ENCODE results near the gene G6PC1. TPM values are rescaled to one million over a fixed set of nuclear protein-coding genes. Genes with fewer than 3 reads are reported as not detected.
A peak's percentile ranks its signal among the peaks of the same experiment; 100 is the strongest.

Gene G6PC1
- total and polyA plus RNA-seq, 2 of the 13 experiments (the other 11 are each of a cell fraction or from before 2014, with no cell fraction given): 1.7 to 37.9 TPM

DNA sequence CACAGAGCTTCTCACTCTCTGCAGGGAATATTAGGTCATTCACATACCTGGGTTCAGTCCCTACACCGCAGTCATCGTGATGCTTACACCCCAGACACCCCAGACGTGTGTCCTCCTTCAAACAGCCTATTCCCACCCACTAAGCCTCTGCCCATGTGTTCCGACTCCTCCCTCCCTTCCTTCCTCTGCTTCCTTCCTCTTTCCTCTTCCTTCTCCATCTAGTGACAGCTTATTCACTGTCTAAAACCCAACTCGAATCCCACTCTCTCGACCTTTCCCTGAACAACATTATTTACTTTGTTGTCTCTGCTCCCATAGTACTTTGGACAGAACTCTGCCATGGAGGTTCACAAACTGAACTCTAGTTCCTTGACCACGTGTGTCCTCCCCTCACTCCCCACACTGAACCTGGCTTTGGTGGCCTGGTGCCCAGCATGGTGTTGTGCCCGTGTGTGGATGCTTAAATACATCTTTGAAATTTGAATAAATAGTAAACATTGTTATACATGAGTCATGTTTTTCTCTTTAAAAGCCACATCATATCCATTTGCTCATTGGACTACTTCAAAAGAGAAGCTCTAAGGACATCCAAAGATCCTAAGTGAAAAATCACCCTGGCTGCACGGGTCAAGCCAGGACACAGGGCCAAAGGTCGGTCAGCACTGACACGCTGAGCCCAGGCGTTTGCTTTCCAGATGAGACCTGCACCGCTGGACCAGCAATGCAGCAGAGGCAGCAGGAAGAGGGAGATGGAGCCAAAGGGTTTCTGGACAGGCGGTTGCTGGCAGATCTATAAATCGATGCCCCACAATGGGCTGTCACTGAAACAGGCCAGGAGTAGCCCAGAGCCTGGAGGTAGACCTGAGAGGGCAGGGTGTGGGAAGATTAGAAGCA lies 14.1 kb upstream of the G6PC1 start (continued):
- no peak for TF ChIP-seq PRDM4 (CRISPR knock-in tag; IDR thresholded peaks at IDR 0.05; ENCODE audit: borderline replicate concordance)
- TF ChIP-seq DR1 (CRISPR knock-in tag; IDR thresholded peaks at IDR 0.05): no peak
- TF ChIP-seq CC2D1A (CRISPR knock-in tag; IDR thresholded peaks at IDR 0.05): 0 out of 2 replicates have a peak, but pooled peaks have one; percentile 71
- no peak for TF ChIP-seq FOXC1 (CRISPR knock-in tag; IDR thresholded peaks at IDR 0.05; ENCODE audit: borderline replicate concordance)
- peak; percentile 70; the same call in 1 of the 2 replicates for TF ChIP-seq TGIF2 (CRISPR knock-in tag; IDR thresholded peaks at IDR 0.05)
- TF ChIP-seq TRIM24 (CRISPR knock-in tag; IDR thresholded peaks at IDR 0.05): 0 out of 2 replicates have a peak, but pooled peaks have one; percentile 64
- TF ChIP-seq ZNF431 (CRISPR knock-in tag; IDR thresholded peaks at IDR 0.05; ENCODE audit: borderline replicate concordance, low read depth): peak; percentile 91
- peak; percentile 79; the same call in 1 of the 2 replicates for TF ChIP-seq ZNF274 (CRISPR knock-in tag; IDR thresholded peaks at IDR 0.05)
- 0 out of 2 replicates have a peak, but pooled peaks have one; percentile 48 for TF ChIP-seq ADNP (CRISPR knock-in tag; IDR thresholded peaks at IDR 0.05)
- TF ChIP-seq, protein P1, sequence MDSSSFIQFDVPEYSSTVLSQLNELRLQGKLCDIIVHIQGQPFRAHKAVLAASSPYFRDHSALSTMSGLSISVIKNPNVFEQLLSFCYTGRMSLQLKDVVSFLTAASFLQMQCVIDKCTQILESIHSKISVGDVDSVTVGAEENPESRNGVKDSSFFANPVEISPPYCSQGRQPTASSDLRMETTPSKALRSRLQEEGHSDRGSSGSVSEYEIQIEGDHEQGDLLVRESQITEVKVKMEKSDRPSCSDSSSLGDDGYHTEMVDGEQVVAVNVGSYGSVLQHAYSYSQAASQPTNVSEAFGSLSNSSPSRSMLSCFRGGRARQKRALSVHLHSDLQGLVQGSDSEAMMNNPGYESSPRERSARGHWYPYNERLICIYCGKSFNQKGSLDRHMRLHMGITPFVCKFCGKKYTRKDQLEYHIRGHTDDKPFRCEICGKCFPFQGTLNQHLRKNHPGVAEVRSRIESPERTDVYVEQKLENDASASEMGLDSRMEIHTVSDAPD (CRISPR knock-in tag; IDR thresholded peaks at IDR 0.05): no peak
- peak; percentile 89 for TF ChIP-seq HMG20A (CRISPR knock-in tag; IDR thresholded peaks at IDR 0.05; ENCODE audit: borderline replicate concordance)
- peak; percentile 63; the same call in 1 of the 2 replicates for TF ChIP-seq ZMYM4 (CRISPR knock-in tag; IDR thresholded peaks at IDR 0.05)
- peak; percentile 91 for TF ChIP-seq ONECUT2 (CRISPR knock-in tag; IDR thresholded peaks at IDR 0.05)
- TF ChIP-seq MED13 (CRISPR knock-in tag; IDR thresholded peaks at IDR 0.05): no peak
- 0 out of 2 replicates have a peak, but pooled peaks have one; percentile 2 for TF ChIP-seq HOXA5 (CRISPR knock-in tag; IDR thresholded peaks at IDR 0.05)
- TF ChIP-seq ZMYM2 (CRISPR knock-in tag; IDR thresholded peaks at IDR 0.05): peak; percentile 92
- no peak; the same call in 1 of the 2 replicates for TF ChIP-seq SMAD1 (CRISPR knock-in tag; IDR thresholded peaks at IDR 0.05; ENCODE audit: borderline replicate concordance, low read depth)
- TF ChIP-seq XRCC5 (optimal IDR thresholded peaks at IDR 0.05; ENCODE audit: low read length): no peak
- TF ChIP-seq, protein P2, sequence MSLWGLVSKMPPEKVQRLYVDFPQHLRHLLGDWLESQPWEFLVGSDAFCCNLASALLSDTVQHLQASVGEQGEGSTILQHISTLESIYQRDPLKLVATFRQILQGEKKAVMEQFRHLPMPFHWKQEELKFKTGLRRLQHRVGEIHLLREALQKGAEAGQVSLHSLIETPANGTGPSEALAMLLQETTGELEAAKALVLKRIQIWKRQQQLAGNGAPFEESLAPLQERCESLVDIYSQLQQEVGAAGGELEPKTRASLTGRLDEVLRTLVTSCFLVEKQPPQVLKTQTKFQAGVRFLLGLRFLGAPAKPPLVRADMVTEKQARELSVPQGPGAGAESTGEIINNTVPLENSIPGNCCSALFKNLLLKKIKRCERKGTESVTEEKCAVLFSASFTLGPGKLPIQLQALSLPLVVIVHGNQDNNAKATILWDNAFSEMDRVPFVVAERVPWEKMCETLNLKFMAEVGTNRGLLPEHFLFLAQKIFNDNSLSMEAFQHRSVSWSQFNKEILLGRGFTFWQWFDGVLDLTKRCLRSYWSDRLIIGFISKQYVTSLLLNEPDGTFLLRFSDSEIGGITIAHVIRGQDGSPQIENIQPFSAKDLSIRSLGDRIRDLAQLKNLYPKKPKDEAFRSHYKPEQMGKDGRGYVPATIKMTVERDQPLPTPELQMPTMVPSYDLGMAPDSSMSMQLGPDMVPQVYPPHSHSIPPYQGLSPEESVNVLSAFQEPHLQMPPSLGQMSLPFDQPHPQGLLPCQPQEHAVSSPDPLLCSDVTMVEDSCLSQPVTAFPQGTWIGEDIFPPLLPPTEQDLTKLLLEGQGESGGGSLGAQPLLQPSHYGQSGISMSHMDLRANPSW (CRISPR knock-in tag; IDR thresholded peaks at IDR 0.05; ENCODE audit: borderline replicate concordance): peak; percentile 95
- no peak for TF ChIP-seq NPAS2 (CRISPR knock-in tag; IDR thresholded peaks at IDR 0.05; ENCODE audit: borderline replicate concordance)
- TF ChIP-seq ZNF451 (CRISPR knock-in tag; IDR thresholded peaks at IDR 0.05): peak; percentile 94
- peak; percentile 52; the same call in 1 of the 2 replicates for TF ChIP-seq ZSCAN25 (CRISPR knock-in tag; IDR thresholded peaks at IDR 0.05)
- no peak for TF ChIP-seq GATA4 (IDR thresholded peaks at IDR 0.05; ENCODE audit: borderline replicate concordance, low read depth)
- no peak for TF ChIP-seq ZNF83 (CRISPR knock-in tag; IDR thresholded peaks at IDR 0.05; ENCODE audit: borderline replicate concordance)

Measured in HepG2 (cell line).